Suprapubic skin (tissue), 4 donors: Measurements from ENCODE around the gene CHRDL2.

Experiments used
- POLR2A ChIP-seq, 2 donors: fragments of 450-650 bp; IDR thresholded peaks; one replicate each; pipeline ENCODE4 v1.6.1; 2017; ENCODE audit warnings: antibody characterized with exemption in 2 of 2, mild to moderate bottlenecking in 2 of 2, moderate library complexity in 2 of 2
- POLR2AphosphoS5 ChIP-seq, 3 donors: sonication (generic); formaldehyde crosslinking; IDR thresholded peaks; one replicate each; pipeline ENCODE4 v1.6.1; 2017; ENCODE audit warnings: antibody characterized with exemption in 3 of 3
- TF ChIP-seq, protein P1 (sequence below), 2 donors: fragments of 200-600 bp in 1 of 2; fragments of 450-650 bp in 1 of 2; sonication (generic) in 1 of 2; IDR thresholded peaks; one replicate each; pipeline ENCODE4 v1.5.1; 2016 to 2019; ENCODE audit warnings: antibody characterized with exemption in 2 of 2, mild to moderate bottlenecking in 1 of 2, moderate library complexity in 1 of 2

DNA sequence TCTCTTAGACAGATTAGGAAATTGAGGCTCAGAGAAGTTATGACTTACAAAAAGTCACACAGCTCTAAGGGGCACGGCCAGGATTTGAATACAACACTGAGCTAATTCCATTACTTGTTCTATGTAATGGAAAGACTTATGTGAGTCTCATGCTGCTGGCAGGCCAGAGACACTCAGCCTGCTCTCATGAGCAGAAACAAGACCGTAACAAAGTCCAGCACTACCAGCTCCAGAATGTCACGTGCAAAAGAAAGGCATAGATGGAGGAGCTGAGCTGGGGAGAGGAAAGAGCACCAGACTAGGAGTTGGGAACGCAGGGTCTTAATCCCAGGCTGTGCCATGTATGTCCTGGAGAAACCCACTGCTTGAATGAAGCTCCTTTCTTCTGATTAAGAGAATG is 1.8 kb downstream of the CHRDL2 start:
- TF ChIP-seq, protein P1, sequence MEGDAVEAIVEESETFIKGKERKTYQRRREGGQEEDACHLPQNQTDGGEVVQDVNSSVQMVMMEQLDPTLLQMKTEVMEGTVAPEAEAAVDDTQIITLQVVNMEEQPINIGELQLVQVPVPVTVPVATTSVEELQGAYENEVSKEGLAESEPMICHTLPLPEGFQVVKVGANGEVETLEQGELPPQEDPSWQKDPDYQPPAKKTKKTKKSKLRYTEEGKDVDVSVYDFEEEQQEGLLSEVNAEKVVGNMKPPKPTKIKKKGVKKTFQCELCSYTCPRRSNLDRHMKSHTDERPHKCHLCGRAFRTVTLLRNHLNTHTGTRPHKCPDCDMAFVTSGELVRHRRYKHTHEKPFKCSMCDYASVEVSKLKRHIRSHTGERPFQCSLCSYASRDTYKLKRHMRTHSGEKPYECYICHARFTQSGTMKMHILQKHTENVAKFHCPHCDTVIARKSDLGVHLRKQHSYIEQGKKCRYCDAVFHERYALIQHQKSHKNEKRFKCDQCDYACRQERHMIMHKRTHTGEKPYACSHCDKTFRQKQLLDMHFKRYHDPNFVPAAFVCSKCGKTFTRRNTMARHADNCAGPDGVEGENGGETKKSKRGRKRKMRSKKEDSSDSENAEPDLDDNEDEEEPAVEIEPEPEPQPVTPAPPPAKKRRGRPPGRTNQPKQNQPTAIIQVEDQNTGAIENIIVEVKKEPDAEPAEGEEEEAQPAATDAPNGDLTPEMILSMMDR (IDR thresholded peaks at IDR 0.05) = no peak
- TF ChIP-seq POLR2A (IDR thresholded peaks at IDR 0.05) = no peak
- no peak for TF ChIP-seq POLR2AphosphoS5 (IDR thresholded peaks at IDR 0.05)
